Esophagus squamous epithelium (tissue), 5 donors: ENCODE results near the gene HTRA2. TPM values are rescaled to one million over a fixed set of nuclear protein-coding genes. Genes with fewer than 3 reads are reported as not detected.

Source experiments
- DNase-seq: peaks from one replicate; lab custom pipeline; 2025; lab: John Stamatoyannopoulos, UW
- H3K27ac ChIP-seq, 4 donors: fragments of 200-600 bp; sonication (generic); one replicate each; pipeline ENCODE4 v1.5.1; 2016 to 2019; ENCODE audit warnings: mild to moderate bottlenecking in 1 of 4
- H3K27me3 ChIP-seq, 4 donors: fragments of 200-600 bp; sonication (generic); 1 replicate in 3 of 4; 2 replicates in 1 of 4; pipeline versions ENCODE4 v1.5.1 to v1.6.0; 2017 to 2021; ENCODE audit warnings: antibody characterized with exemption in 1 of 4
- H3K36me3 ChIP-seq, 3 donors: fragments of 200-600 bp; sonication (generic); one replicate each; pipeline ENCODE4 v1.5.1; 2016 to 2019
- H3K4me1 ChIP-seq, 3 donors: fragments of 200-600 bp; sonication (generic); one replicate each; pipeline ENCODE4 v1.5.1; 2017 to 2019
- H3K4me3 ChIP-seq, 4 donors: fragments of 200-600 bp; sonication (generic); 1 replicate in 3 of 4; 2 replicates in 1 of 4; pipeline ENCODE4 v1.5.1; 2016 to 2019; ENCODE audit warnings: mild to moderate bottlenecking in 2 of 4, moderate library complexity in 1 of 4
- H3K9me3 ChIP-seq, 3 donors: fragments of 200-600 bp; sonication (generic); one replicate each; pipeline ENCODE4 v1.5.1; 2016 to 2019
- CTCF ChIP-seq, 6 experiments: fragments of 450-650 bp in 4 of 6; fragments of 200-600 bp in 2 of 6; sonication (generic) in 2 of 6; IDR thresholded peaks; one replicate each; pipeline ENCODE4 v1.5.1; 2016 to 2019; ENCODE audit warnings: antibody characterized with exemption in 6 of 6, mild to moderate bottlenecking in 4 of 6, moderate library complexity in 4 of 6
- POLR2A ChIP-seq, 4 donors: fragments of 450-650 bp; IDR thresholded peaks; one replicate each; pipeline ENCODE4 v1.6.1; 2017; ENCODE audit warnings: antibody characterized with exemption in 4 of 4, mild to moderate bottlenecking in 4 of 4, moderate library complexity in 3 of 4
- WGBS, 2 donors: methylation state at CpG; one replicate each; pipeline ENCODE4 v1.1.5; 2018; 5-methylcytosine and 5-hydroxymethylcytosine counted together
- intact Hi-C: fragments of 100-400 bp; cut with DNase I; formaldehyde crosslinking; loops from one replicate; pipeline ENCODE4 v1.15.0; 2022
- total RNA-seq, 4 donors: library from RNA; depleted of rRNA; stranded (reverse); fragments of >200 nt; gene quantifications; one replicate each; pipeline ENCODE4 v1.1.0, GENCODE V29; 2016
- donor health status: DM: yes; HTN: yes; CAD: no.

Gene HTRA2
- total RNA-seq, 4 donors from 2014 or later: 16.9 to 25.8 (median 22.0) TPM

GRCh38 chr2:74566754-74567085 is 37.0 kb downstream of the HTRA2 start:
- no peak overlapping the region for H3K27ac ChIP-seq
- DNase-seq: no peak
- no peak overlapping the region for H3K4me3 ChIP-seq
- H3K36me3 ChIP-seq: no peaks in the 10 kb centered on the region
- intact Hi-C loops: no loop called here
- TF ChIP-seq CTCF (IDR thresholded peaks at IDR 0.05) (no peak), POLR2A (IDR thresholded peaks at IDR 0.05) (no peak)
- peaks cover 0 to 40% (median 0%) of the 10 kb centered on the region in 4 donors for H3K27me3 ChIP-seq
- H3K4me1 ChIP-seq: no peaks in the 10 kb centered on the region
- no peaks in the 10 kb centered on the region for H3K9me3 ChIP-seq

- WGBS, 2 donors: 63 to 67% methylated on average over 5 of the region's 5 CpGs
- DNase-seq: no peak
Observed at GRCh38 chr2:74567881-74568280, 38.1 kb downstream of the HTRA2 start.

GRCh38 chr2:74569686-74570085 is 40.0 kb downstream of the HTRA2 start:
- Histone ChIP-seq H3K4me1 (no peaks in the 10 kb centered on the region), H3K27me3 (peaks cover 0 to 15% (median 0%) of the 10 kb centered on the region in 4 donors), H3K4me3 (no peak overlapping the region), H3K36me3 (no peaks in the 10 kb centered on the region), H3K9me3 (no peaks in the 10 kb centered on the region), H3K27ac (no peak overlapping the region)
- DNase-seq: no peak
- intact Hi-C loops: no loop called here
- WGBS, 2 donors: 83 to 95% methylated on average over 1 of the region's 1 CpG
- TF ChIP-seq POLR2A (IDR thresholded peaks at IDR 0.05) (no peak), CTCF (IDR thresholded peaks at IDR 0.05) (no peak)

More at GRCh38 chr2:74567881-74568280, 38.1 kb downstream of the HTRA2 start:
- H3K4me3 ChIP-seq: no peak overlapping the region
- intact Hi-C loops: no loop called here
- H3K4me1 ChIP-seq: no peaks in the 10 kb centered on the region
- no peaks in the 10 kb centered on the region for H3K9me3 ChIP-seq
- H3K27me3 ChIP-seq: peaks cover 0 to 30% (median 0%) of the 10 kb centered on the region in 4 donors
- H3K36me3 ChIP-seq: no peaks in the 10 kb centered on the region
- TF ChIP-seq POLR2A (IDR thresholded peaks at IDR 0.05) (no peak), CTCF (IDR thresholded peaks at IDR 0.05) (no peak)
- no peak overlapping the region for H3K27ac ChIP-seq

- WGBS, 2 donors: 60 to 72% methylated on average over 1 of the region's 1 CpG
- Histone ChIP-seq H3K4me1 (no peaks in the 10 kb centered on the region), H3K4me3 (no peak overlapping the region), H3K27me3 (peaks cover 0 to 17% (median 0%) of the 10 kb centered on the region in 4 donors), H3K27ac (no peak overlapping the region), H3K36me3 (no peaks in the 10 kb centered on the region), H3K9me3 (no peaks in the 10 kb centered on the region)
- intact Hi-C loops: no loop called here
- TF ChIP-seq CTCF (IDR thresholded peaks at IDR 0.05) (no peak), POLR2A (IDR thresholded peaks at IDR 0.05) (no peak)
- no peak for DNase-seq
Observed at GRCh38 chr2:74571058-74571457, 41.3 kb downstream of the HTRA2 start.

GRCh38 chr2:74572178-74572925 is 42.6 kb downstream of the HTRA2 start:
- H3K9me3 ChIP-seq: no peaks in the 10 kb centered on the region
- H3K27ac ChIP-seq: no peak overlapping the region
- intact Hi-C loops: no loop called here
- no peaks in the 10 kb centered on the region for H3K36me3 ChIP-seq
- no peaks in the 10 kb centered on the region for H3K4me1 ChIP-seq
- H3K27me3 ChIP-seq: peaks cover 0 to 16% (median 0%) of the 10 kb centered on the region in 4 donors
- no peak overlapping the region for H3K4me3 ChIP-seq
- 71 to 80% methylated on average over 3 of the region's 3 CpGs for WGBS, 2 donors
- TF ChIP-seq POLR2A (IDR thresholded peaks at IDR 0.05): no peak
- TF ChIP-seq CTCF (IDR thresholded peaks at IDR 0.05): no peak
- no peak for DNase-seq
